Spleen (tissue), 11 donors: Measurements from ENCODE around the gene MYO1D. TPM values are rescaled to one million over a fixed set of nuclear protein-coding genes. Genes with fewer than 3 reads are reported as not detected.

Source experiments
- DNase-seq: peaks from one replicate; pipeline ENCODE4 v3.0.0-alpha.2; 2020
- H3K27ac ChIP-seq, 8 donors: fragments of 200-600 bp; sonication (generic) in 7 of 8; 1 replicate in 4 of 8; 2 replicates in 4 of 8; pipeline versions ENCODE4 v1.5.0 to v1.8.0; 2016 to 2021; ENCODE audit warnings: inconsistent platforms in 4 of 8, mild to moderate bottlenecking in 4 of 8, moderate library complexity in 1 of 8
- H3K27me3 ChIP-seq, 7 donors: fragments of 200-600 bp; sonication (generic) in 6 of 7; replicated peaks in 1 of 7; 1 replicate in 4 of 7; 2 replicates in 3 of 7; pipeline versions ENCODE4 v1.5.0 to v1.8.0; 2016 to 2021; ENCODE audit warnings: inconsistent platforms in 3 of 7, mild to moderate bottlenecking in 1 of 7
- H3K36me3 ChIP-seq, 6 donors: fragments of 200-600 bp; sonication (generic) in 5 of 6; 1 replicate in 4 of 6; 2 replicates in 2 of 6; pipeline versions ENCODE4 v1.5.0 to v1.8.0; 2016 to 2021; ENCODE audit warnings: inconsistent platforms in 2 of 6
- H3K4me1 ChIP-seq, 6 donors: fragments of 200-600 bp; sonication (generic) in 5 of 6; 1 replicate in 3 of 6; 2 replicates in 3 of 6; pipeline versions ENCODE4 v1.5.0 to v1.8.0; 2016 to 2021; ENCODE audit warnings: inconsistent platforms in 3 of 6
- H3K4me3 ChIP-seq, 8 donors: fragments of 200-600 bp; sonication (generic) in 7 of 8; 1 replicate in 4 of 8; 2 replicates in 4 of 8; pipeline versions ENCODE4 v1.5.0 to v1.8.0; 2016 to 2021; ENCODE audit warnings: inconsistent platforms in 4 of 8, mild to moderate bottlenecking in 4 of 8, moderate library complexity in 2 of 8
- H3K9me3 ChIP-seq, 8 donors: fragments of 200-600 bp; sonication (generic) in 7 of 8; 1 replicate in 4 of 8; 2 replicates in 4 of 8; pipeline versions ENCODE4 v1.5.0 to v1.8.0; 2016 to 2021; ENCODE audit warnings: inconsistent platforms in 4 of 8
- CTCF ChIP-seq, 11 experiments: fragments of 200-600 bp in 7 of 11; fragments of 450-650 bp in 4 of 11; sonication (generic) in 4 of 11; IDR thresholded peaks in 8 of 11; conservative IDR thresholded peaks in 3 of 11; 1 replicate in 7 of 11; 2 replicates in 4 of 11; pipeline versions ENCODE4 v1.4.0 to v1.8.0; 2016 to 2021; ENCODE audit warnings: antibody characterized with exemption in 11 of 11, inconsistent platforms in 4 of 11, mild to moderate bottlenecking in 1 of 11
- POLR2A ChIP-seq, 3 donors: fragments of 450-650 bp; IDR thresholded peaks; one replicate each; pipeline ENCODE4 v1.5.1; 2017; ENCODE audit warnings: antibody characterized with exemption in 3 of 3, mild to moderate bottlenecking in 1 of 3
- POLR2AphosphoS5 ChIP-seq, 3 donors: sonication (generic); formaldehyde crosslinking; IDR thresholded peaks; one replicate each; pipeline ENCODE4 v1.5.1; 2017; ENCODE audit warnings: antibody characterized with exemption in 3 of 3
- WGBS, 5 donors: extraction: QIAGEN DNeasy Blood & Tissue Kit in 3 of 5; methylation state at CpG; one replicate each; pipeline versions ENCODE4 v1.1.5 to v1.1.7; 2013 to 2018; 5-methylcytosine and 5-hydroxymethylcytosine counted together
- intact Hi-C: fragments of 100-400 bp; cut with DNase I; formaldehyde crosslinking; loops from one replicate; pipeline ENCODE4 v1.15.0; 2023; ENCODE audit warnings: low total_unique reads
- polyA plus RNA-seq, 3 donors: library from polyadenylated mRNA; stranded (reverse); fragments of 200-250 nt; gene quantifications; one replicate each; pipeline ENCODE4 v1.2.1, GENCODE V29; 2013
- total RNA-seq, 7 donors: library from RNA; depleted of rRNA in 3 of 7; stranded (reverse); fragments of >200 nt in 3 of 7; fragmentation: NEBNext Ultra II Directional in 4 of 7; extraction: Animal tissue kit (Norgen Biotek cat#: 25700) in 4 of 7; gene quantifications; one replicate each; pipeline versions ENCODE4 v1.1.0 to v1.2.1, GENCODE V29; 2016 to 2021
- donor health status: healthy with polysubstance abuse.
- donor health status: DM: no; HTN: no; CAD: no; lungs with moderate emphysema.
- donor health status: DM: no; HTN: no; CAD: no.
- donor health status: Bipolar disorder and iron deficiency.
- donor health status: healthy.
- donor health status: DM: no; HTN: no; CAD: no.
- donor health status: DM: yes; HTN: yes; CAD: no.

Gene MYO1D
- total and polyA plus RNA-seq, 10 donors: 2.3 to 36.4 (median 23.4) TPM

GRCh38 chr17:32903774-32904673, 27.1 kb upstream of the MYO1D start:
- H3K27me3 ChIP-seq: peaks cover 0 to 4% (median 0%) of the 10 kb centered on the region in 7 donors
- H3K4me3 ChIP-seq: no peak overlapping the region
- TF ChIP-seq POLR2AphosphoS5 (IDR thresholded peaks at IDR 0.05): no peak
- TF ChIP-seq POLR2A (IDR thresholded peaks at IDR 0.05): no peak
- no peak for TF ChIP-seq CTCF (IDR thresholded peaks at IDR 0.05 in 8 of 11, conservative IDR thresholded peaks at IDR 0.05 in 3 of 11)
- WGBS, 5 donors: 65 to 75% (median 70%) methylated on average over 5 of the region's 5 CpGs
- no peaks in the 10 kb centered on the region for H3K9me3 ChIP-seq
- H3K36me3 ChIP-seq: no peaks in the 10 kb centered on the region
- peaks cover 0 to 4% (median 0%) of the 10 kb centered on the region in 6 donors for H3K4me1 ChIP-seq
- H3K27ac ChIP-seq: no peak overlapping the region
- no peak for DNase-seq
- intact Hi-C loops: no loop called here

- Histone ChIP-seq H3K27ac (no peak overlapping the region), H3K9me3 (no peaks in the 10 kb centered on the region), H3K4me1 (peaks cover 0 to 4% (median 0%) of the 10 kb centered on the region in 6 donors), H3K36me3 (no peaks in the 10 kb centered on the region), H3K4me3 (no peak overlapping the region), H3K27me3 (peaks cover 0 to 4% (median 0%) of the 10 kb centered on the region in 7 donors)
- intact Hi-C loops: no loop called here
- 92 to 99% (median 96%) methylated on average over 4 of the region's 4 CpGs for WGBS, 5 donors
- no peak for TF ChIP-seq POLR2AphosphoS5 (IDR thresholded peaks at IDR 0.05)
- TF ChIP-seq CTCF (IDR thresholded peaks at IDR 0.05 in 8 of 11, conservative IDR thresholded peaks at IDR 0.05 in 3 of 11): no peak
- no peak for TF ChIP-seq POLR2A (IDR thresholded peaks at IDR 0.05)
- DNase-seq: no peak
These were observed 24.8 kb upstream of the MYO1D start for GRCh38 chr17:32901743-32902142.

GRCh38 chr17:32899236-32900013, 22.5 kb upstream of the MYO1D start:
- no peak for DNase-seq
- 80 to 87% (median 81%) methylated on average over 2 of the region's 2 CpGs for WGBS, 5 donors
- Histone ChIP-seq H3K27me3 (no peaks in the 10 kb centered on the region), H3K27ac (no peak overlapping the region), H3K4me1 (peaks cover 0 to 3% (median 0%) of the 10 kb centered on the region in 6 donors), H3K9me3 (no peaks in the 10 kb centered on the region), H3K4me3 (no peak overlapping the region), H3K36me3 (no peaks in the 10 kb centered on the region)
- intact Hi-C loops: no loop called here
- TF ChIP-seq POLR2A (IDR thresholded peaks at IDR 0.05): no peak
- no peak for TF ChIP-seq CTCF (IDR thresholded peaks at IDR 0.05 in 8 of 11, conservative IDR thresholded peaks at IDR 0.05 in 3 of 11)
- TF ChIP-seq POLR2AphosphoS5 (IDR thresholded peaks at IDR 0.05): no peak
